ENCODE data around the gene DOK5.

- TF ChIP-seq EP300 (IDR thresholded peaks at IDR 0.05) (no peak), CTCF (IDR thresholded peaks at IDR 0.05) (no peak)
Measured at GRCh38 chr20:54456961-54457360, 18.4 kb upstream of the DOK5 start.

All from ovary (tissue), 3 donors.